ENCODE results near the gene TIMM22.

TIMM22 gene

DNA sequence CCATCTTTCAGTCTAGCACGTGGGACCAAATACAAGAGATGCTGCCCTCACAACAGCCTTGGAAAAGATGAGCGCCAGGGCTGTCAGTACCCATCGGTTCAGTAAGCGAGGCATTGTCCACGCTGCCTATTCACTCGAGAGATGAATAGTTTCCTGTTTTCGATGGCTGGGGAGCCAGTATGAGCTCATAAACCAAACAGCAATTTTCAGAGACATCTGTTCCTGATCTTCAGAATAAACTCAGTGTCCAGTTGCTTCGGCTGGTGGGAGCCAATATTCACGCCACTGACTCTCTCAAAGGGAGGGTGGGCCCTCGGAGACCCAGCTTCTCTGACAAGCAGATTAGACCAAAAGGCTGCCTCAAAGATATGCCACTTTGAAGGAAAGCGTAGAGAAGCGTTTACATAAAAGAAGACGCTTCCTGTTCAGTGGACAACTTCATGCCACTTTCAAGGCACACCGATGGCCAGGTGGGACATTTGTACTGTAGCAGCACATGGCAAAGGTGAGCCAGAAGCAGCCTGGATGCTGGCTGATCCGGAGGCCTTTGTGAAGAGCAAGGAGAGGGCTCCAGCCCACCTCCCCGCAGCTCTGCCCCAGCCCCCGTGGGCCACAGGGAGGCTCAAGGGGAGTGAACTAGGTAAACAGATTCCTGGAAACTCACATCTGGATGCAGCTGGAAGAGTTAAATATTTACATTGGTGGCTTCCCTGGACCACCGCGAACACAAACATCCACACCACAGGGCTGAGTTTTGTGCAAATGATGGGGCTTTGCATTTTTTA, 6.0 kb downstream of the TIMM22 start:
- DNase-seq, result no peak

DNA sequence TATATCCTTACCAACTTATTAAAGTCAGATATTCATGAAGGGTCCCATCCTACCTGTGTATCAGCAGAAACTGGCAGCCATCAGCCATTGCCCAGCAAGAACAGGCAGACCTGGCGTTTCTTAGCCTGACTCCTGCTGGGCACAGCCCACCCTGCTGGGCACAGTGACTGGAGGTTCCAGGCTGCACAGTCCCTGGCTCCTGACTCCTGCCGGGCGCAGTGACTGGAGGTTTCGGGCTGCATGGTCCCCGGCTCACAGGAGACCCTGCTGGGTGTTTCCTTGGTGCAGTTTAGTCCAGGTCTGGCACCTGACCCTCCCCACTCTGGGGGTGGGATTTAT, 6.7 kb downstream of the TIMM22 start:
- no peak for DNase-seq

DNA sequence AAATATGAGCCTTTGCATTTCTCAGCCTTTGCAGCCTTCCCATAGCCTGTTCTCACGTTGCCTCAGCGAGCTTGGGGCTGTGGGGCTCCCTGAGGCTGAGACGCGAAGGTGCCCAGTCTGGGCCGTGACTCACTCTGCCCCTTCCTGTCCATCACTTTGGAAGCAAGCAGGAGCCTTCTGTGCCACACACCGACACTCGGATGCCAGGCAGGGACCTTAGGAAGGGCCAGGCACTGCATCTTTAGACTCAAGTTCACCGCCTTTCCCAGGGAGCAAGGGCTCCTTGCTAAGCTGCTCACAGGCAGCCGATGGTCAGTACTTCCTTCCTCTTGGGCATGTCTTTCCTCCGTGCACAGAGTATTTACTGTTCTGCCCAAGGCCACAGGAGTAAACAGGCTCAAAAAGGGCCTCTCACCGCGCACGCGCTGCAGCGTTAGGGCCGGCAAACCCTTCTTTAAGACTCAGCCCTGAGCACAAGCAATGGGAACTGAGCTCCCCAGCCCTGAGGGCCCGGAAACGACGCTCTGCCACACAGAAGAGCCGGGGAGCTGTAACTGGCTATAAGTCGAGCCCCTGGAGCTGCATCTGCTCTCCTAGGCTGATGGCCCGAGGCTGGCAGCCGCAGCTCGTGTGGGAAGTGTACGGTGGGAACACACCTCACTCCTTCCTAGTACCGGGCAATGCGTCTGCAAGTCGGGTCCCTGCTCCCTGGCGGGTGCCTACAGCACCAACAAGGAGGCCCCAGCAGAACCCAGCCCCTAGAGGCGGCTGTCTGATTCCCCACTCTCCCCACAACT, 7.2 kb downstream of the TIMM22 start:
- no peak for DNase-seq

DNA sequence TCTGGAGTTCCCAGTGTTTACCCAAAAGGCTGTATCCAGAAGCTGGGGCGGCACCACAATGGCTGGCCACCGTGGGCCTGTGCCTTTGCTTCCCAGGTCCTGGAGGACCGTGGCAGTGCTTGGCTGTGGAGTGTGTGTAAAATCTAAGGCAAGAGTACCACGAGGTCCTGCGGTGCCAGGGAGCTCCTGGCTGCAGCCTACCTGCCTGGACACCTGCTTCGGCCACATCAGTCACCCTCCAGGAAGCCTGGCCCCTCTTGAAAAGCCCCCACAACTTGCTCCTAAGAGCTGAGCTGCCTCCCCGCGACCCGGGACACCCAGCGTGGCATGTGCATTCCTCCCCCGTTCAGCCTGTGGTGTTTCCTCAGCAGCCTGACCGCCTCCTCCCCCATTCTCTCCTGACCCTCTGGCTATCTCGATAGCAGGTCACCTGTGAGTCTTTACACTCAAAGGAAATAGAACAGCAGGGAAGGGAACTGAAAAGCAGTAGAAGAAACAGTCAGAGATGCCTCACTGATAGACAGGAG, 7.9 kb downstream of the TIMM22 start:
- no peak for DNase-seq

DNA sequence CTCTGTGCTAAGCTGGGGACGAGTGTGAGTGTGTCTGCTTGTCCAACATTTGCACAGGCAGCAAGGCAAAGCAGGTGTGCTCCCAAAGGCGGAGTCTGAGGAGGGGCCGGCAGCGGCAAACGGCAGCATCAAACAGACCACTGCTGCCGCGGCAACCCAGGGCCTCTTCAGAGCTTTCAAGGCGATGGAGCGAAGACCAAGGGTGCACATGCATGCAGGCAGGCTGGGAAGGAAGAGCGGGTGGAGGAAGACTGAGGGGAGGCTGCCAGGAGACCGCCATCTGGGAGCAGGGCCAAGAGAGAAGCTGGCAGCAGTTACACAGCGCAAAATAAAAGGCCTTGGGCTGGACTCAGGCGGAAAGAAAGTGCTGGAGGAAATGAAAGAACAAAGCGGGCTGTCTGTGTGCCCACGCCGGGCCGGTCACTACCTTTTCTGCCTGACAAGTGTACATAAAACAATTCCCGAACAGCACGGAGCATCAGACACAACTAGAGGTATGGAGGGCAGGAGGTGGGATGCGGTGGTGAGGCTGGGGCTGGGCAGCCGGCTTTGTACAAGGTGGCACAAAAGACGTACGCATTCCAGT, 8.5 kb downstream of the TIMM22 start:
- no peak for DNase-seq

DNA sequence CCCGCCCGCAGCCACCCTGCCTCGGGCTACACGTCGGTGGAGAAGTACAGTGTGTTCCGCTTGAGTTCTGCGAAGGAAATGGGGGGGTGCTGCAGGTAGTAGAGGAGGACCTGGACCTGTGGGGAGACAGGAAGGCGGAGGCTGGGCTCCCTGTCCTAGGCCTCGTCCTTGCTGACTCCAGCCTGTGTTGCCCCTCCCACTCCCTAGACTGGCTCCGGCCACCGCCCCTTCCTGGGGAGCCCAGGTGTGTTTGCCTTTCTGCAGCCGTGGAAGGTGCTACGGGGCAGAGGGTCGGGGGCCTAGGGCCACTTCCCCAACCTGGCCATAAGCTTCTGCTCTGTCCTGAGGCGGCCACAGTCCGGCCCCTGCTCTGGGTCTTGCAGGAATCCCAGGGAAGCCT, 9.1 kb downstream of the TIMM22 start:
- DNase-seq, result no peak

DNA sequence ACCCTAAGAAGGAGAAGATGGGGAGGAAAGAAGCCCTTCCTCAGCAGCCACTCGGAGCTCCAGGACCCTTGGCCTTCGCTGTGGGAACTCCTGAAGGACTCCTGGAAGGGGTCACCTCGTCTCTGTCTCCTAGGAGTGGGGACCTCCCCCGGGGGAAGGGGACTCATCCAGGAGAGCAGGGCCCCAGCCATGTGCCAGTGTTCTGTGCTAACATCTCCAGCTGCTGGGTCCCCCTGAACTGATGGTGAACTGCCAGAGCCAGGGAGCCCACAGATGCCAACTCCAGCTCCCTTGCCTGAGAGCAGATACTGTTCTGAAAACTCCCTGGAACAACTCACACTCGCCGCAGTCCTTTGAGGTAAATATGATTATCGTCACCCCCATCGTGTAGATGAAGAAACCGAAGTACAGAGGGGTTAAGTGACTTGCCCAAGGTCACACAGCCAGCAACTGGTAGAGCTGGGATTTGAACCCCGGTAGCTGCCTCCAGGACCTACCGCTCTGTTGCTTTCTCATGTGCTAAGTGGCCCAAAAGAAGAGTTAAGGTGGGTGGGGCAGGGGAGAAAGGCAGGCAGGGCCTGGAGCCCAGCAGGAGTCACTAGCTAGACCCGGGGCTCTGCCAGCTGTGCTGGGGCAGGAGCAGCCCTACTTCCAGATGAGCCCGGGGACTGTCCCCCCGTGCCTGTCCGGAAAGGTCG, 10.5 kb downstream of the TIMM22 start:
- DNase-seq, result no peak

DNA sequence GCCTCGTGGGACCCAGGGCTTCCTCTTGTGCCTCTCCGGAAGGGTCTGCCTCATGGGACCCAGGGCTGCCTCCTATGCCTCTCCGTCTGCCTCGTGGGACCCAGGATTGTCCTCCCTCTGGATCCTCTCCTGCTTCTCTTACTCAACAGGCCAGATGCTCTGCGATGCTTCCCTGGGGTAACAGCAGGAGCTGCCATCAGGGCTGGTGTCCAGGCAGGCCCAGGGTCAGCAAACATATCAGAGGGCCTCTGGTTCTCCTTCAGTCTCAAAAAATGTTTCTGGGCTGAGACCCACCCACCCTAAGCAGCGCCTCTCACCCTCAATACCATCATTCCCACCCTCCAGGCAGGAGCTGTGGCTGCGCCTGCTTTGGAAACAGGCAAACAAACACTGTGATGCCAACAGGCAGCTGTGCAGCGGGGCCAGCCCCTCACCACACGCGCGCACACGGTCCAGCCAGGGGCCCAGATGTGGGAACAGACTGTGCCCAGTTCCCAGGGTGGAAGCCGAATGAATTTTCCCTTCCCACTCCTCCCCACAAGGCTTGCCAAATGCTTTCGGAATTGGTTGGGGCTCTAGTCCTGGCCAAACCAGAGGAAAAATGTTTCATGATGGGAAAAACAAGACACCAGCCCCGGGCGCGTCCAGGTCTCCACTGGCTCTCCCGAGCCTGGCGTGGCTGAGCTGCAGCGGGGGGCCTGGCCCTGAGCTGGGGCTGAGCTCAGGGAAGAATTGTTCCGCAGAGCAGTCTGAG, 11.3 kb downstream of the TIMM22 start:
- DNase-seq, result no peak

DNA sequence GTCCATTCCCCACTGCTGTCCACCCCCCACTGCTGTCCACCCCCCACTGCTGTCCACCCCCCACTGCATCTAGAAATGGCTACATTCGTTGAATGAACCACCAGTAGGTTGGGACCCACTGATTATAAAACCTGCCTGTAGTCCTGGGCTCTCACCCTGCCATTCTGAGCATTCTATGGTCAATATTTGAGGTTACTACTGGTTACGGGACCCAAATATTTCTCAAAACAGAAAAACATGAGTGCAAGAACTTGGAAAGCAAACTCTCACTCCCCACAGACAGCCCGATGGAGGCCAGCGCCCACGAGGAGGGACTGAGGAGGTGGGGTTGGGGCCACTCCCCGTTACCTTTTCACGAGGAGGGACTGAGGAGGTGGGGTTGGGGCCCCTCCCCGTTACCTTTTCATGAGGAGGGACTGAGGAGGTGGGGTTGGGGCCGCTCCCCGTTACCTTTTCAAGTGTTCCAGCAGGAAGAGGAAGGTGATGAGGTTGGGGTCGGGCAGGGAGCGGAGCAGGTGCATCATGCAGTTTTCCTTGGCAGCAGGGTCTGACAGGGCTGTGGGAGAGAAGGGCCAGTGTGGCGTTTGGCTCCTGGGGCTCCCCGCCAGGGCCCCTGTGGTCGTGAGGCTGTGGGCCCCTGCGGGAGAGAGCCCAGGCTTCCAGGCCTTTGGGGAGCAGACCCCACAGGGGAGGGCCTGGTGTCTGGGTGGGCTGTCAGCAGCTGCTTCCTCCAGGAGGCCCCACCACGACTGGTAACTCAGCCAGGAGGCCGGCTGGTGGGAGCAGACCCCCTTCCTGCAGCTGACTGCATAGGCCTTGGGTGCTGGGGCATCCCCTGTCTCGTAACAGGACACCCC, 12.5 kb downstream of the TIMM22 start:
- no peak for DNase-seq

DNA sequence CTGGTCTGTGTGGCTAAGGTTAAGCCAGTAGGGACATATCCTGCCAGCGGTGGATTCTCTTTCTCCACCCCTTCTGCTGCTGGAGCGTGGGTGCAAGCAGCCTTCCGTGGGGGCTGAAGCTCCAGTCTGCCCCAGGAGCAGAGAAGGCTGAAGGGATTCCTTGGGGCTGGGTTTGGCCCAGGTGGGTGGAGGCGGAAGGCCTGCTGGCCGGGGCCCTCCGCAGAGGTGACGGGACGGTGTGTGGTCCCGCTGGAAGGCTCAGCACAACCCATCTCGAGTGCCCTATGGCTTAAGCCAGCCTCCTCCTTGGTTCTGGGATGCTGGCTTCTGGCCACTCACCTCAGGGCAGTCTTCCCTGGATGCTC, 13.1 kb downstream of the TIMM22 start:
- no peak for DNase-seq

DNA sequence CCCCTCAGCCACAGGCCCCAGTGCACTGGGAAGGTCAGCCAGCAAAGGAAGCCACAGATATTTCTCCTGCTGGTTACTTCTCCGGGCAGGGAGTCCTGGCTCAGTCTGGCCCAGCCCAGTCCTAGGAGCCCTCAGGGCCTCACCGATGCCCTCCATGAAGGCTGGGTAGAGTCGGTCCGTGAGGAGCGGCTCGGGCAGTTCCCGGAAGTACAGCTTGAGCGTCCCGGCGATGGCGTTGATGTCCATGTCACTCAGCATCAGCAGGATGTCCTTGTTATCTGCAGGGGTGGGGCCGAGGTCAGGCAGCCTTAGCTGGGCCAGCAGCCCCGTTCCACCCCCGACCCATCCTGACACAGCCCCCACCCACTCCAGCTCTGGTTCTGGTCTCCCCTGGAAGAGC, 13.7 kb downstream of the TIMM22 start:
- DNase-seq, result no peak

DNA sequence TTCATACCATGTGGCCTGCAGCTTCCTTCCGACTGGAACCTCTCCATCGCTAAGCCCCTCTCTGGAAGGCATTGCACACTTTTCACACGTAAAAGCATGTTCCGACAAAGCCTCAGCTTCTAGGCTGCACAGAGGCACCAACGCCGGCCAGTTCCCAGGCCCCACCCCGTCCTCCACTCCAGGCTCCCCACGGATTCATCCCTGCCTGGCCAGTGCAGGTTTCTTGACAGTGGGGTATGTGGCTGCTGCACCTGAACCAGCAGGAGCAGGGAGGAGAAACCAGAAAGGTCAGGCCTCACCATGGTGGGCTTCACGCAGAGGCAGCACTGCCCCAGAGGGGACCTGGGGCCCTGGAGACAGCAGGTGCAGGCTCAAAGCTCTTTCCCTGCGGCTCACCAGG, 14.2 kb downstream of the TIMM22 start:
- no peak for DNase-seq

DNA sequence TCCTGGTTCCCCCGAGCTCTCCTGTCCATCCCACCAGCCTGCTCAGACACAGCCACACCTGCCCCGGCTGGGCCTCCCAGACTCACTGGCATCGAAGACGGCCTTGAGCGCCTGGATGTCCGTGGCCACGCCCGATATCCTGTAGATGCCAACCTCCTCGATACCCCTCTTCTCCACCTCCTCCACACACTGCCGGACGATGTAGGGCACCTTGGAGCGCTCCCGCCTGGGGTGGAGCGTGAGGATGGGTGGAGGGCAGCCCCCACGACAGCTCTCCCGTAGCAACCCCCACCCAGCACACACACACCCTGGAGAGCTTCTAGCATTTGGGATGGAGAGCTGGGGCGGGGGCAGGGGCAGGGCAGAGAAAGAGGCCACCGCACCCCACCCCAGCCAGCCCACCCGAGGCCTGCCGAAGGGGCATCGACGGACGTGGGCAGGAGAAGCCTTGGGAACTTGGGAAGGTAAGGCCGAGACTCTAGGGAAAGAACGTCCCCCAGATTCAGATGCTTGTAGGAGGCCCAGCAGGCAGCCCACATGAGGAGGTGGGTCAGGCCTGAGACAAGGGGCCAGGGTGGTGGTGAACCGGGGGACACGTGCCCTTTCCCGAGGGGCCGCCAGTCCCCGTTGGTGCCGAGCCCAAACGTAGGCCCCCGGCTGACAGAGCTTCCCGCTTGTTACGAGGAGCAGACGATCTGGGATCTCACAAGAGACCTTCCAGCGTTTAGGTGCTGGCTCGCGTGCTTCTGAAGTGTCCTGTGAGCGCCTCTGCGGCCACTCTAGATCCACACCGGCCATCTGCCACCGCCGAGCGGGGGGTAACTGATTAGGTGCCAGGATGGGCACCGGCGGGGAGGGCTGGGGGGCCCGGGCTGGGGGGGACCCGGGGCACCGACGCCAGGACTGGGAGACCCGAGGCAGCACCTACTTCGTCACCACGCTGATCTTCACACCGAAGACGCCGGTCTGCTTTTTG, 15.1 kb downstream of the TIMM22 start:
- no peak for DNase-seq

DNA sequence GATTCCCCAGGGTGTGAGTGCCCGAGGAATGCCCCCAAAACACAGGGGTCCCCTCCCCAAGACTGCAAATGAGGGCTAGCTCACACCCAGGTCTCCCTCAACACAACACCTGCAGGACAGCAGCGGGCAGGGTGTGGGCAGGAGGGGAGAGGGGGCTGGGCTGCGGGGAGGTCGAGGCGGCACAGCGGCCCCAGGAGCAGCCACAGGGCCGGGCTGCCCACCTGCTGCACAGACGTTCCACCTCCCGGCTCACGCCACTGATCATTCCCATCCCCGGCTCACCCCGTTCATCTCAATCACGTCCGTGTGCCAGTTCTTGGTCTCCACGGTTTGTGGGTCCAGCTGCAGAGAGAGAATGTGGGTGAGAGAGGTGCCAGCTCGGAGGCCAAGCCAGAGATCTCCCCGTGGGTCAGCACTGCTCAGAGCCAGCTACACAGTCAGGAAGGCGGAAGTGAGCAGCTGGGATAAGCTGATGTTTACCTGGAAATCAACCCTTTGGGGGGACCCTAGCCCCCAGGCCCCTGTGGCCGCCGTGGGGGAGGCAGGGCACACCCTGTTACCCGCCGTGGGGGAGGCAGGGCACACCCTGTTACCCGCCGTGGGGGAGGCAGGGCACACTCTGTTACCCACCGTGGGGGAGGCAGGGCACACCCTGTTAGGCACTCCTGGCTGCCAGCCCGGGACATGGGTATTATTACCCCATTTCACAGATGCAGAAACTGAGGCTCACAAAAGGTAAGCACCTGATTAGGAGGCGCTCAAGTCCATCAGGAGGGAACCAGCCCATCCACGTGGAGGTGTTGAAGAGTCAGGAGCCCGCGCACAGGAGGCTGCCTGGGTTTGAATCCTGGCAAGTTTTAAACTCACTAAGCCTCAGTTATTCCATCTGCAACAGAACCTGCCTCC, 16.1 kb downstream of the TIMM22 start:
- DNase-seq, result no peak

DNA sequence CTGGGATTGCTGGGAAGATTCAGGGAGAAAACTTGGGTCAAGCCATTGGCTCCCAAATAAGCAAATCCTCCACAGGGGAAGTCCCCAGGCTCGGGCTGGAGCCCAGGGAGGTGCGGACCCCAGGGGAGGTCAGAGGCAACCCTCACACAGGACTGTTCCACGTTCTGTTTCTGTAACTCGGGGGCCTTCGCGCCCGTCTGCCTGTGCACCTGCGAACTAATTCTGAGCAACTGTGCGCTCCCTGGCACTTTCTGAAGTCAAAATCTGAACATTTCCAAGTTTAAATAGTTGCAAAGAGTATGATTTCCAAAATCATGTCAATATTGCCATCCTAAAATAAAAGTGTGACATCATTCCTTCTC, 16.8 kb downstream of the TIMM22 start:
- no peak for DNase-seq

DNA sequence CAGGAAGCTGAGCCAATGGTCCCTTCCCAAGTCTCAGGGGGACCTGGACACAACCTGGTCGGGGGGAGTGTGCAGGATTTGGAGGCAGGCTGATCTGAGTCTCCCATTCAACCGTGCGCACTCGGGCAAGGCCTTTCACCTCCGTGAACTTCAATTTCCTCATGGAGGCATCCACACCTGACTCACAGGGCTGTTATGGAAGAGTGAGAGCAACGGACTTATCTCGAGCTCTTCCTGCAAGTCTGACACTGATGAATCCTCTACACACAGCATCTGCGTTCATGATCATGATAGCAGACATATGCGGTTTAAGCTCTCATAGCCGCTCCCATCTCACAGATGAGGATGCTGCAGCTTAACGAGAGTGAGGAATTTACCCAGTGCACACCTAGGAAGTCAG, 21.6 kb downstream of the TIMM22 start:
- DNase-seq, result no peak

DNA sequence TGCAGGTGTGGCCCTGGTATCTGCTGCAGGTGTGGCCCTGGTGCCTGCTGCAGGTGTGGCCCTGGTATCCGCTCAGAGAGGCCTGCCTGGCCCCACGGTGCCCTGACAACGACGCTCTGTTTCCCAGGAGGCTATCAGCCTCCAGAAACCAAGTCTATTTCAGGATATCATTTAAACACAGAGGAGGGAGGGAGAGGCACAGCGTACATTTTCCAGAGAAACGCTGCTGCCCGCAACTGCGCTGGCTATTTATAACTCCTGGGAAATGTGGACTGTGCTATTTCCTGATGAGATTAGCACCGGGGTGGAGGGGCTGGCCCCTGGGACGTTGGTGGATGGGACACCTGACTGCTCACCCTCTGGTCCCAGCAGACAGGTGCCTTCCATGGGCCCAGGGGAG, 22.5 kb downstream of the TIMM22 start:
- no peak for DNase-seq

DNA sequence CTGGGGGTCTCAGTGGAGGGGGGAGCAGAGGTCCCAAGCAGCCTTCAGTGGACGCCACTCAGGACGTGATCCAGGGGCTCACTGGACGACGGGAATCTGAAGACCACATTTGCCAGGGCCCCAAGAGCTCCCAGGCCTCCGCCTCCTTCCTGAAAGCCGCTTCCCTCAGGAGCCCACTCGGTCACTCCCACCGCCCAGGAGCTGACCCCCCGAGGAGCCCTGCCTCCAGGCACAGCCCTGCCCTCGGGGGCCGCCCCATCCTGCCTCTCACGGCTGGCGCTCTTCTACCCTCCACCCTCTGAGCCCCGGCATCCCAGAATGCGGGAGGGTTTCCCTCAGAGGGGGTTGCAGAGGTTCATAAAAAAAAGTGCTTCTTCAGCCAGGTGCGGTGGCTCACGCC, 24.2 kb downstream of the TIMM22 start:
- no peak for DNase-seq

DNA sequence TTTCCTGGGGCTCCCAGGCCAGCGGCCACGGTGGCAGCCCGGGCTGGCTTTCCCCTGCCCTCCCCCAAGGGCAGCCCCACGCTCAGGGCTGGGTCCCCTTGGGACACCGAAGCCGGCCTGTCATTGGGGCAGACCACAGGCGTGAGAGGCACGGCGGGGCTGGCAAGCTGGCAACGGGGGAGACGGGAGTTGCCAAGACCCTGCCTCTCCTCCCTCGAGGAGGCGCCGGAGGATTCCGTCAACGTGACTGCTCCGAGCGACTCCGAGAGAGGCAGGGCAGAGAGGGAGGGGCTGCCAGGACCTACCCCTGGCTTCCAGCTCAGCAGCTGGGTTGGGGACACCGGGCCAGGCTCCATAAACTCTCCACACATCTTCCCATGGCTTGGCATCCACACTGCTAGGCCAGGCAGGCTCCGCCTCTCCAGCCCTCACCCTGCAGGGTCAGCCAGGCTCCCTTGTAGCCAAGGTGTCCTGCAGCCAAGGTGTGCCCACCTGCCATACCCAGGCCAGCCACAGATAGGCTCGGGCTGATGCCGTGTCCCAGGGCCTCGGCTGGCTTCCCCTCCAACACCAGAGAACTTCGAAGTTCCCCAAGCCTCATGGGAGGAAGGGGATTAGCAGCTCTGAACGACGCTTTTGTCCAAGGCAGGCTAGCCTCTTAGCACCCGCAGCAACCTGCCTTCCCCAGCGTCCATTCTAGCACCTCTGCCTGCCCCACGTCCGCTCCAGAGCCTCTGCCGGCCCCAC, 25.5 kb downstream of the TIMM22 start:
- no peak for DNase-seq

Data from NCI-H226 (cell line).